CD4-positive, CD25-positive, alpha-beta regulatory T cell (primary cell): ENCODE measurements around the gene RALGDS. TPM values are rescaled to one million over a fixed set of nuclear protein-coding genes. Genes with fewer than 3 reads are reported as not detected.

ENCODE experiments used
- ATAC-seq, 2 donors: fragments of 150-1000 bp; cut with Tn5 transposase; one replicate each; pipeline ENCODE4 v1.10.0; 2021; ENCODE audit warnings: low read depth in 2 of 2, moderate number of reproducible peaks in 2 of 2, moderate library complexity in 1 of 2
- DNase-seq, 3 donors: peaks; one replicate each; pipeline versions ENCODE4 v3.0.0 to v3.0.0-alpha.2; 2012 to 2022; ENCODE audit warnings: mixed read lengths in 1 of 3
- H3K27ac ChIP-seq: one replicate; pipeline ENCODE4 v1.7.0; 2013; ENCODE audit warnings: mild to moderate bottlenecking, low read length; ENCODE audit not compliant: insufficient read depth, poor library complexity, severe bottlenecking
- H3K27me3 ChIP-seq: one replicate; pipeline ENCODE4 v1.7.0; 2013; ENCODE audit warnings: low read length; ENCODE audit not compliant: control insufficient read depth, insufficient read depth
- H3K36me3 ChIP-seq: one replicate; pipeline ENCODE4 v1.7.0; 2013; ENCODE audit warnings: mild to moderate bottlenecking, low read length, moderate library complexity; ENCODE audit not compliant: control insufficient read depth, insufficient read depth
- H3K4me1 ChIP-seq: 2 replicates; pipeline ENCODE4 v1.7.0; 2013; ENCODE audit warnings: mild to moderate bottlenecking, low read length; ENCODE audit not compliant: insufficient read depth, control insufficient read depth, poor library complexity, severe bottlenecking
- H3K4me3 ChIP-seq: one replicate; pipeline ENCODE4 v1.7.0; 2013; ENCODE audit warnings: low read depth, mild to moderate bottlenecking, low read length, moderate library complexity
- H3K9me3 ChIP-seq, 2 experiments: 1 replicate in 1 of 2; 2 replicates in 1 of 2; pipeline ENCODE4 v1.7.0; 2013; ENCODE audit warnings: low read length in 2 of 2, mild to moderate bottlenecking in 1 of 2, moderate library complexity in 1 of 2; ENCODE audit not compliant: control insufficient read depth in 2 of 2
- H3K27ac Mint-ChIP-seq, 3 donors: one replicate each; pipeline ENCODE4 v1.8.0; 2020 to 2022; ENCODE audit warnings: mild to moderate bottlenecking in 3 of 3, mixed read lengths in 3 of 3, moderate library complexity in 2 of 3
- H3K27me3 Mint-ChIP-seq: one replicate; pipeline ENCODE4 v1.8.0; 2022; ENCODE audit warnings: mild to moderate bottlenecking, mixed read lengths
- H3K36me3 Mint-ChIP-seq: one replicate; pipeline ENCODE4 v1.8.0; 2020; ENCODE audit warnings: mixed read lengths
- H3K4me1 Mint-ChIP-seq, 4 donors: one replicate each; pipeline ENCODE4 v1.8.0; 2020 to 2022; ENCODE audit warnings: mixed read lengths in 4 of 4, mild to moderate bottlenecking in 1 of 4
- H3K4me3 Mint-ChIP-seq, 4 donors: one replicate each; pipeline ENCODE4 v1.8.0; 2020 to 2022; ENCODE audit warnings: mild to moderate bottlenecking in 4 of 4, mixed read lengths in 4 of 4, moderate library complexity in 3 of 4
- H3K9me3 Mint-ChIP-seq, 7 donors: one replicate each; pipeline ENCODE4 v1.8.0; 2020 to 2022; ENCODE audit warnings: mixed read lengths in 7 of 7, mild to moderate bottlenecking in 3 of 7, moderate library complexity in 2 of 7
- polyA plus RNA-seq, 4 donors: library from polyadenylated mRNA; unstranded; fragments of 300-500 nt; fragmentation: Illumina TruSeq; gene quantifications; one replicate each; pipeline ENCODE4 v1.2.3, GENCODE V29; 2021
- total RNA-seq: library from RNA; stranded (reverse); gene quantifications from one replicate; pipeline ENCODE4 v1.2.3, GENCODE V29; 2022

RALGDS gene
- total and polyA plus RNA-seq, 5 donors from 2014 or later: 34.6 to 228 (median 58.5) TPM

DNA sequence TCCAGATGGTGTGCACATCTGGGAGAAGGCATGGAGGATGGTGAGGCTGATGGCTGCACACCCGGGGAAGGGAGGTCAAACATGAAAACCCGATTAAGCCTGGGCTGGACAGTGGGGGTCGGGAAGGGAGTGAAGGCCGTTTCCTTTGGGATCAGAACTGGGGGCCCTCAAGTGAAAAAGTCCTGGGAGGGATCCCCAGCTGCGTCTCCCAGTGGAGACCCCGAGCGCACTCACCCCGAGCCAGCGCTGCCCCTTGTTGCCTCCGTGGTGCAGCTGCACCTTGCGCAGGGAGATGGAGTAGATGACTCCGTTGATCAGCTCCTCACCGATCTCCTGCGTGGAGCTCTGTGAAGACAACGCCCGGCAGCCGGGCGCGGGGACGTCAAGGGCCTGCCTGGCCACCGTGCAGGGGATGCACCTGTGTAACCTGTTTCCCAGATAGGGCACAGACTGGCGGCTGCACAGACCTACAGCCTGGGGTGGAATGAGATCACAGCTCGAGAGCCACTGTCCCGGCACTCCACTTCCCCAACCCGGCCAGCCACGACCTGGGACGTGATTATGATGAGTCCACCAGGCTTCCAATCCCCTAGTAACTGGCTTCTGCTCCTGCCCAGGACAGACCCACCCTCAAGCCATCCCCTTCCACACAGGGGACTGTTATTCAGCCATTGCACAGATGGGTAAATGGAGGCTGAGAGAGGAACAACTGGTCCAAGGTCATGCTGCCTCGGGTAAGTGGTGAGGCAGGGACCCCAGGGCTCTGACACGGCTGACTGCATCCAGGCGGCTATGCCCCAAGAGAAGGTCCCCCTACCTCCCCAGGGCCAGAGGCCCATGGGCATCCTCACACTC lies 9.0 kb downstream of the RALGDS start:
- peaks cover 0 to 47% (median 9%) of the 10 kb centered on the region in 4 donors for H3K4me1 Mint-ChIP-seq
- no peak overlapping the region for H3K4me3 Mint-ChIP-seq
- H3K27ac Mint-ChIP-seq: peak overlapping the region in 2 of 3 donors; percentile 76 to 84
- Histone ChIP-seq H3K27ac (peak overlapping the region; percentile 14), H3K4me3 (no peak overlapping the region), H3K36me3 (peaks cover 50% of the 10 kb centered on the region), H3K27me3 (no peaks in the 10 kb centered on the region), H3K4me1 (peaks cover 48% of the 10 kb centered on the region), H3K9me3 (no peaks in the 10 kb centered on the region)
- ATAC-seq (no peak), DNase-seq (no peak)
- peaks cover 7% of the 10 kb centered on the region for H3K36me3 Mint-ChIP-seq
- H3K27me3 Mint-ChIP-seq: no peaks in the 10 kb centered on the region
- H3K9me3 Mint-ChIP-seq: no peaks in the 10 kb centered on the region

DNA sequence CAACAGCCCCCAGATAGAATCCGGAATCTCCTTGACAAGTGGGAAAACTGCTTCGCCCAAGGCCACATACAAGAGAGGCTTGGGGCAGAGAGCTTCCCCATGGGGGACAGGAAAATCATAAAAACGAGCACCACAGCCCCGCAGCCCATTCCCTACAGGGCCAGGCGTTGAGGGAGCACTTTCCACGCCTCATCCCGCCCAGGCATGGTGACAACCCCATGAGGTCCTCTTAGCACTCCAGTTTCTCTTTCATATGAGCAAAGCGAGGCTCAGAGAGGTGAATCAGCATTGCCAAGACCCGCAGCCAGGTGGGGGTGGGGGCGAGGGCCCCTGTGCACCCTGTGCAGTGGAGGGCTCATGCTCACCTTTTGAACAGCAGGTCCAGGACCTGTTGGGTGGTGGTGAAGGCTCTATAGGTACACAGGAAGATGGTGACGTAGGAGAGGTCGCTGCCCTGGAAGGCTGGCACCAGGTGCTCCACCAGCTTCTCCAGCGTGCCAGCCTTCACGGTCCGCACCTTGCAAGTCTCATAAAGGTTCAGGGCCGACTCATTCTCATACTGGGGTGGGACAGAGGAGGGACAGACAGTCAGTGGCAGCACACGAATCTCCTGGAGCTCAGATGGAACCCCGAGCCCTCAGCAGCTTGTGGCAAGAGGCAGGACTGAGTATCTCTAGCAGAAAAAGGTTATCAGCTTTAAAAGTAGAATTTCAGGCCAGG lies 10.9 kb downstream of the RALGDS start:
- H3K4me3 ChIP-seq: no peak overlapping the region
- no peak for DNase-seq
- Mint-ChIP-seq H3K9me3 (no peaks in the 10 kb centered on the region), H3K27me3 (no peaks in the 10 kb centered on the region), H3K4me3 (no peak overlapping the region), H3K27ac (no peak overlapping the region), H3K36me3 (peaks cover 12% of the 10 kb centered on the region), H3K4me1 (peaks cover 0 to 32% (median 4%) of the 10 kb centered on the region in 4 donors)
- H3K4me1 ChIP-seq: peaks cover 29% of the 10 kb centered on the region
- H3K9me3 ChIP-seq: no peaks in the 10 kb centered on the region
- H3K27ac ChIP-seq: no peak overlapping the region
- ATAC-seq: no peak
- no peaks in the 10 kb centered on the region for H3K27me3 ChIP-seq
- peaks cover 67% of the 10 kb centered on the region for H3K36me3 ChIP-seq

DNA sequence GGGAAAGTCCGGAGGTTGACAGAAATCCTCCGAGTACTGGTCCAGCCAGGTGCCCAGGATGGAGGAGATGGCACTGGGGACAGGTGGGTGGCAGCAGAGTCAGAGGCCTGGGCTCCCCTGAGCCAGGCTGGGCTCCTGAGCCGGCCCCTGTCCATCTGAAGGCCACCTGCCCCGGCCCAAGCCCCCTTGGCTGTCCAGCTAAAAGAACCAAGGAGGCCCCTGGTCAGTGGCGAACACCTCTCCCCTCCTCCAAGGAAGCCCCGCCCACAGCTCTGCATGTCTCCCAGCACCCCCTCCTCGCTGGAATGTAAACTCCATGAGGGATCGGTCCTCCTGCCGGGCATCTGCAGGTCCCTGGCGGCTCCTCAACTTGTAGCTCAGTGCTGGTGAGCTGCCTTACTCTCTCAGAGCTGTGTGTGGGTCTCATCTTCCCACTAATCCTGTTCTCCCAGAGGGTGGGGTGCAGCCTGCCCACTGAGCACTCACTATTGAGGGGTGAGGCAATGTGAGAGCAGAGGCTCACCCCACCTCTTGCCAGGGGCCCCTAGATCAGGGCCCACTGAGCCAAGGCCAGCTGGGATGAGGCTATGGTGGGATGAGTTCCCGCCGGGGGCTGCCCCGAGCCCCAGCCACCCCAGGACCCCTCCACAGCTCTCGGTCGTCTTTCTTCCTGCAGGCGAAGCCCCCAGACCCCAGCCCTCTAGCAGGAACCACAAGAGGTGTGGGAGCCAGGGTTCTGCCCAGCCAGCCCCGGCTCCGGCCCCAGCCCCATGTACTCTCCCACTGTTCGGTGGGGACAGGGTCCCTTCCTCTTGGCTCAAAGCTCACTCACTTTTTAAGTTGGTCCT lies 12.0 kb downstream of the RALGDS start:
- peaks cover 12% of the 10 kb centered on the region for H3K36me3 Mint-ChIP-seq
- H3K4me3 Mint-ChIP-seq: no peak overlapping the region
- Histone ChIP-seq H3K36me3 (peaks cover 73% of the 10 kb centered on the region), H3K27ac (no peak overlapping the region), H3K9me3 (no peaks in the 10 kb centered on the region), H3K27me3 (no peaks in the 10 kb centered on the region), H3K4me3 (no peak overlapping the region), H3K4me1 (peaks cover 18% of the 10 kb centered on the region)
- no peak overlapping the region for H3K27ac Mint-ChIP-seq
- H3K27me3 Mint-ChIP-seq: no peaks in the 10 kb centered on the region
- ATAC-seq: no peak
- DNase-seq: no peak
- no peaks in the 10 kb centered on the region for H3K9me3 Mint-ChIP-seq
- H3K4me1 Mint-ChIP-seq: peaks cover 0 to 21% (median under 1%) of the 10 kb centered on the region in 4 donors

DNA sequence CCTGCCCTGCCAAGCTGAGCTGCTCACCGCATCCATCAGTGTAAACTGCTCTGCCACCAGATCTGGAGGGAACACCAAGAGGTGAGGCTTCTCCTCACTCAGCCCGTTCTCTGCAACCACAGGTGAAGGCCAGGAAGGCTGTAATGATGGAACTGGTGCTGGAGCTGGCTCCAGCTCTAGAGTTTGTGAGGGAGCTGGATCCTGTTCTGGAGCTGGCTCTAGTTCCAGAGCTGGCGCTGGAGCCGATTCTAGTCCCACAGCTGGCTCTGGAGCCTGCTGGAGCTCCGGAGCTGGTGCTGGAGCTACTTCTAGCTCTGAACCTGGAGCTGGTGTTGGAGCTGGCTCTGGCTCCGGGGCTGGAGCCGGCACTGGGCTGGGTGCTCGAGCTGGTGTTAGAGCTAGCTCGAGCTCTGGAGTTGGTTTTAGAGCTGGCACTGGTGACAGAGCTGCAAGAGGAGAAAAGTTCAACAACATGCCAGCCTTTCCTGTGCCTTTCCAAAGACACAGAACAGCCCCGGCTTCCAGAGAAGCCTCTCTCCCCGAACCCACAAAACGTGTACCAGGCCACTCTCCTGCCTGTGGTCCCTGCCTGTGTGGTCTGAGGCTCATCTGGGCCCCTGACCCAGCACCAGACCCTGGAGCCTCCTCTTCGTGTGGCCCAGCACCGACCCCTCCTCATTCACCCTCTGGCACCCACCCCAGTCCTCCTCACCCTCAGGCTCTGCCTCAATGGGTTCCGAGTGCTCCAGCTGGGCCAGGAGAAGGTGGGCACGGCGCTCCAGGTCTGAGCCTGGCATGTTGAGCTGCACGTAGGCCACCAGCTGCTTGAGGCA lies 12.9 kb downstream of the RALGDS start:
- DNase-seq (no peak), ATAC-seq (no peak)
- Histone ChIP-seq H3K36me3 (peaks cover 81% of the 10 kb centered on the region), H3K4me3 (no peak overlapping the region), H3K4me1 (peaks cover 10% of the 10 kb centered on the region), H3K27ac (no peak overlapping the region), H3K27me3 (no peaks in the 10 kb centered on the region), H3K9me3 (no peaks in the 10 kb centered on the region)
- Mint-ChIP-seq H3K27ac (peak overlapping the region in 1 of 3 donors; percentile 32), H3K27me3 (no peaks in the 10 kb centered on the region), H3K4me1 (peaks cover 0 to 13% (median under 1%) of the 10 kb centered on the region in 4 donors), H3K36me3 (peaks cover 13% of the 10 kb centered on the region), H3K4me3 (no peak overlapping the region), H3K9me3 (no peaks in the 10 kb centered on the region)

DNA sequence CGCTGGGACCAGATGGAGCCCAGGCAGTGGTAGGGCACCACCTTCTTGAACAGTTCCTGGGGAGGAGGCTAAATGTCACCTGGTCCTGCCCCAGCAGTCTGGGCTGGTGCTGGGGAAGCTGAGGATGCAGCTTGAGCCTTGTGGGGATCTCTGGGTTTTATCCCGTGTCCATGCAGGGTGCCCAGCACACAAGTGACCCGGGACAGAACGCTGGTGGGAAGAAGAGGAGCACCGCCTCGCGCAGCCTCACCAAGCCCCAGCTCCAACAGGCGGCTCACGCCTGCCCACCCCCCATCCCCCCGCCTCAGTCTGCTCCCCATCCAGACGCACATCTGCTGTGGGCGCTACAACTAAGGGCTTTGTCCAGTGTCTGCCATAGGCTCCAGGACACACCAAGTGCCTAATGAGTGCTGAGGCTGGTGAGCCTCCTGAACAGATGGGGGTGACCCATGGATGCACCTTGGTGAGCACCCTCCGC lies 13.8 kb downstream of the RALGDS start:
- Histone ChIP-seq H3K9me3 (no peaks in the 10 kb centered on the region), H3K4me3 (no peak overlapping the region), H3K36me3 (peaks cover 89% of the 10 kb centered on the region), H3K4me1 (peaks cover under 1% of the 10 kb centered on the region), H3K27me3 (no peaks in the 10 kb centered on the region), H3K27ac (no peak overlapping the region)
- peaks cover 0 to 5% (median under 1%) of the 10 kb centered on the region in 4 donors for H3K4me1 Mint-ChIP-seq
- peaks cover 16% of the 10 kb centered on the region for H3K36me3 Mint-ChIP-seq
- H3K9me3 Mint-ChIP-seq: no peaks in the 10 kb centered on the region
- no peak overlapping the region for H3K27ac Mint-ChIP-seq
- H3K27me3 Mint-ChIP-seq: no peaks in the 10 kb centered on the region
- no peak for ATAC-seq
- no peak for DNase-seq
- peak overlapping the region in 1 of 4 donors; percentile 38 for H3K4me3 Mint-ChIP-seq

DNA sequence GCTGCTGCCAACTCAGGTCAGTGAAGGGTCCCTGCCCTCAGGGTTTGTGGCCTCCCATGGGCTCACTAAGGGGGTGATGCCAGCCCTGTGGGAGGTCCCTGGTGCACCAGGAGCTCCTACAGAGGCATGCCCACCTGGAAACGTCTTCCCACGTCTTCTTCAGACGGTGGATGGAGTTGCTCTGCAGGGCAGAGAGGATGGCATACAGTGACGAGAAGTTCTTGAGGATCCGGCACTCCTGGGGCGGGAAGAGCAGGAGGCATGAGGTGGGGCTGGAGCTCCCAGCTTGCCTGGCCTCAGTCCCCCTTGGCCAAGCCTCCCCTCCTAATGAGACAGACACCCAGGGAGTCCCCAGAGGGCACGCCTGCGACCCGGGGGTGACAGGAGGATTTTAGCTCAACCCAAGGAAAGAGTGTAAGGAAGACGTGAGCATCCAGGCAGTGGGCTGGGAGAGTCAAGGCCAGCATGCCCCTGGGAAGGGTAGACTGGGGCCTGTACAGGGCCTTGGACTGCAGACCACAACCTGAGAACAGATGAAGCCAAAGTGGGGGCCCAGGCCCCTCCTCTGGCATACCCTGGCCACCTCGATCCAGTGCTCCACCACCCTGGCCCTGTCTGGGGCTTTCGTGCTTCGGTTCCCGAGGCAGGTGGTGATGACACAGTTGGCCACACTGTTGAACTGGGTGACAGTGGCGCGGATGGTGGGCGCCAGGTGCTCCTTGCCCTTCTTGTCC lies 14.4 kb downstream of the RALGDS start:
- Histone ChIP-seq H3K36me3 (peaks cover 90% of the 10 kb centered on the region), H3K27ac (no peak overlapping the region), H3K9me3 (no peaks in the 10 kb centered on the region), H3K4me1 (no peaks in the 10 kb centered on the region), H3K4me3 (no peak overlapping the region), H3K27me3 (no peaks in the 10 kb centered on the region)
- Mint-ChIP-seq H3K27me3 (no peaks in the 10 kb centered on the region), H3K9me3 (no peaks in the 10 kb centered on the region), H3K27ac (peak overlapping the region in 2 of 3 donors; percentile 29 to 63), H3K4me3 (no peak overlapping the region), H3K36me3 (peaks cover 16% of the 10 kb centered on the region), H3K4me1 (peaks cover 0 to 5% (median under 1%) of the 10 kb centered on the region in 4 donors)
- DNase-seq: no peak
- no peak for ATAC-seq
